GM23338 (cell line): ENCODE data around the gene IFITM5. TPM values are rescaled to one million over a fixed set of nuclear protein-coding genes. Genes with fewer than 3 reads are reported as not detected.

Experiments
- ATAC-seq: fragments of 200-7000 bp; cut with Tn5 transposase; 3 replicates; pipeline ENCODE4 v1.9.1; 2020
- DNase-seq: peaks from one replicate; pipeline ENCODE4 v3.0.0-alpha.2; 2015; ENCODE audit warnings: low spot score
- H2AFZ ChIP-seq: fragments of 200-600 bp; sonication (generic); 2 replicates; pipeline ENCODE4 v1.8.0; 2016; ENCODE audit warnings: antibody characterized with exemption, mild to moderate bottlenecking, moderate library complexity
- H3F3A ChIP-seq: fragments of 200-600 bp; sonication (generic); replicated peaks from 2 replicates; pipeline ENCODE4 v1.8.0; 2017; ENCODE audit warnings: antibody characterized with exemption, mixed run types, low read depth
- H3K27ac ChIP-seq: fragments of 200-600 bp; sonication (generic); 2 replicates; pipeline ENCODE4 v1.6.1; 2016; ENCODE audit warnings: low read depth
- H3K27me3 ChIP-seq: fragments of 200-600 bp; sonication (generic); 2 replicates; pipeline ENCODE4 v1.8.0; 2016; ENCODE audit warnings: mild to moderate bottlenecking, mixed run types, moderate library complexity; ENCODE audit not compliant: insufficient read depth
- H3K36me3 ChIP-seq: fragments of 200-600 bp; sonication (generic); 2 replicates; pipeline ENCODE4 v1.8.0; 2016; ENCODE audit warnings: mild to moderate bottlenecking; ENCODE audit not compliant: insufficient read depth
- H3K4me1 ChIP-seq: fragments of 200-600 bp; sonication (generic); 2 replicates; pipeline ENCODE4 v1.8.0; 2016; ENCODE audit warnings: mild to moderate bottlenecking, moderate library complexity; ENCODE audit not compliant: insufficient read depth
- H3K4me2 ChIP-seq: fragments of 200-600 bp; sonication (generic); 2 replicates; pipeline ENCODE4 v1.7.1; 2017; ENCODE audit warnings: mixed run types
- H3K4me3 ChIP-seq: fragments of 200-600 bp; sonication (generic); 2 replicates; pipeline ENCODE4 v1.6.1; 2016; ENCODE audit warnings: mixed run types
- H3K79me2 ChIP-seq: fragments of 200-600 bp; sonication (generic); replicated peaks from 2 replicates; pipeline ENCODE4 v1.8.0; 2017; ENCODE audit warnings: mild to moderate bottlenecking; ENCODE audit not compliant: insufficient read depth
- H3K9me2 ChIP-seq: fragments of 200-600 bp; sonication (generic); 2 replicates; pipeline ENCODE4 v1.8.0; 2017; ENCODE audit not compliant: insufficient read depth
- H4K20me1 ChIP-seq: fragments of 200-600 bp; sonication (generic); replicated peaks from 2 replicates; pipeline ENCODE4 v1.8.0; 2017; ENCODE audit warnings: mild to moderate bottlenecking; ENCODE audit not compliant: insufficient read depth
- H3K27ac Mint-ChIP-seq: 2 replicates; pipeline ENCODE4 v1.8.0; 2020; ENCODE audit warnings: inconsistent platforms, mild to moderate bottlenecking, moderate library complexity, mixed read lengths
- H3K27me3 Mint-ChIP-seq: 3 replicates; pipeline ENCODE4 v1.8.0; 2022; ENCODE audit warnings: low read depth, mild to moderate bottlenecking, moderate library complexity, mixed read lengths, inconsistent platforms; ENCODE audit not compliant: insufficient read depth, poor library complexity
- H3K36me3 Mint-ChIP-seq: 3 replicates; pipeline ENCODE4 v1.8.0; 2021; ENCODE audit warnings: low read depth, mild to moderate bottlenecking, inconsistent platforms, moderate library complexity, mixed read lengths
- H3K4me1 Mint-ChIP-seq: 3 replicates; pipeline ENCODE4 v1.8.0; 2020; ENCODE audit warnings: mild to moderate bottlenecking, inconsistent platforms, mixed read lengths
- H3K4me3 Mint-ChIP-seq: 3 replicates; pipeline ENCODE4 v1.8.0; 2021; ENCODE audit warnings: moderate library complexity, mild to moderate bottlenecking, inconsistent platforms, mixed read lengths
- H3K9me3 Mint-ChIP-seq: 3 replicates; pipeline ENCODE4 v1.8.0; 2020; ENCODE audit warnings: moderate library complexity, mild to moderate bottlenecking, inconsistent platforms, mixed read lengths
- CREB1 ChIP-seq: fragments of 250-450 bp; sonication (Bioruptor Pico); IDR thresholded peaks from 2 replicates; pipeline ENCODE4 v1.5.0; 2020; ENCODE audit warnings: low read depth, mild to moderate bottlenecking, moderate library complexity
- EZH2 ChIP-seq: fragments of 200-600 bp; sonication (generic); IDR thresholded peaks from one replicate; pipeline ENCODE4 v1.8.0; 2017; ENCODE audit warnings: antibody characterized with exemption, mild to moderate bottlenecking, low read depth; ENCODE audit not compliant: unreplicated experiment
- EZH2phosphoT487 ChIP-seq: fragments of 200-600 bp; sonication (generic); IDR thresholded peaks from one replicate; pipeline ENCODE4 v1.8.1; 2018; ENCODE audit warnings: antibody characterized with exemption; ENCODE audit not compliant: unreplicated experiment
- JUNB ChIP-seq: IDR thresholded peaks from one replicate; pipeline ENCODE4 v1.6.1; 2016; ENCODE audit warnings: antibody characterized with exemption; ENCODE audit not compliant: unreplicated experiment
- NANOG ChIP-seq: IDR thresholded peaks from 2 replicates; pipeline ENCODE4 v1.6.1; 2016; ENCODE audit warnings: antibody characterized with exemption, borderline replicate concordance
- POLR2AphosphoS5 ChIP-seq: IDR thresholded peaks from 2 replicates; pipeline ENCODE4 v1.6.1; 2016; ENCODE audit warnings: antibody characterized with exemption, low read depth
- STAT1 ChIP-seq: IDR thresholded peaks from one replicate; pipeline ENCODE4 v1.6.1; 2016; ENCODE audit warnings: antibody characterized with exemption; ENCODE audit not compliant: unreplicated experiment
- ZNF114 ChIP-seq: fragments of 250-450 bp; sonication (Bioruptor Pico); IDR thresholded peaks from 2 replicates; pipeline ENCODE4 v1.5.0; 2020; ENCODE audit warnings: mild to moderate bottlenecking, moderate library complexity
- ZNF331 ChIP-seq: fragments of 250-450 bp; sonication (Bioruptor Pico); IDR thresholded peaks from 2 replicates; pipeline ENCODE4 v1.5.0; 2020; ENCODE audit warnings: low read depth, mild to moderate bottlenecking, moderate library complexity
- long read RNA-seq: library from polyadenylated mRNA; unstranded; transcript quantifications from one replicate; pipeline ENCODE4 v2.0.0, GENCODE V29; 2020; ENCODE audit not compliant: unreplicated experiment
- polyA plus RNA-seq: library from polyadenylated mRNA; unstranded; fragments of >200 nt; fragmentation: Nextera tagmentation; extraction: Ambion mirVana; gene quantifications from 2 replicates; pipeline ENCODE4 v1.2.1, GENCODE V29; 2016
- total RNA-seq: library from RNA; depleted of rRNA; stranded (reverse); fragments of >200 nt; shearing (Covaris generic); gene quantifications from 2 replicates; pipeline ENCODE4 v1.2.3, GENCODE V29; 2014; rRNA removed
- TF ChIP-seq, protein P1 (sequence below), 2 experiments: fragments of 200-600 bp in 1 of 2; sonication (generic) in 1 of 2; conservative IDR thresholded peaks; 2 replicates each; pipeline versions ENCODE4 v1.5.1 to v1.6.1; 2016 to 2017; ENCODE audit warnings: antibody characterized with exemption in 2 of 2, low read depth in 2 of 2, mild to moderate bottlenecking in 2 of 2, moderate library complexity in 1 of 2
- TF ChIP-seq, protein P2 (sequence below): IDR thresholded peaks from 2 replicates; pipeline ENCODE4 v1.6.1; 2016; ENCODE audit warnings: antibody characterized with exemption
- TF ChIP-seq, protein P3 (sequence below): fragments of 250-450 bp; sonication (Bioruptor Pico); IDR thresholded peaks from 2 replicates; pipeline ENCODE4 v1.5.0; 2020; ENCODE audit warnings: mild to moderate bottlenecking, moderate library complexity
- TF ChIP-seq, protein P4 (sequence below): IDR thresholded peaks from one replicate; pipeline ENCODE4 v1.6.1; 2018; ENCODE audit warnings: antibody characterized with exemption; ENCODE audit not compliant: unreplicated experiment

The IFITM5 gene
- total RNA-seq: not detected in 2 replicates
- 0.42 TPM in 1 of 2 replicates, not detected in the other for polyA plus RNA-seq
- long read RNA-seq: 0 reads

DNA sequence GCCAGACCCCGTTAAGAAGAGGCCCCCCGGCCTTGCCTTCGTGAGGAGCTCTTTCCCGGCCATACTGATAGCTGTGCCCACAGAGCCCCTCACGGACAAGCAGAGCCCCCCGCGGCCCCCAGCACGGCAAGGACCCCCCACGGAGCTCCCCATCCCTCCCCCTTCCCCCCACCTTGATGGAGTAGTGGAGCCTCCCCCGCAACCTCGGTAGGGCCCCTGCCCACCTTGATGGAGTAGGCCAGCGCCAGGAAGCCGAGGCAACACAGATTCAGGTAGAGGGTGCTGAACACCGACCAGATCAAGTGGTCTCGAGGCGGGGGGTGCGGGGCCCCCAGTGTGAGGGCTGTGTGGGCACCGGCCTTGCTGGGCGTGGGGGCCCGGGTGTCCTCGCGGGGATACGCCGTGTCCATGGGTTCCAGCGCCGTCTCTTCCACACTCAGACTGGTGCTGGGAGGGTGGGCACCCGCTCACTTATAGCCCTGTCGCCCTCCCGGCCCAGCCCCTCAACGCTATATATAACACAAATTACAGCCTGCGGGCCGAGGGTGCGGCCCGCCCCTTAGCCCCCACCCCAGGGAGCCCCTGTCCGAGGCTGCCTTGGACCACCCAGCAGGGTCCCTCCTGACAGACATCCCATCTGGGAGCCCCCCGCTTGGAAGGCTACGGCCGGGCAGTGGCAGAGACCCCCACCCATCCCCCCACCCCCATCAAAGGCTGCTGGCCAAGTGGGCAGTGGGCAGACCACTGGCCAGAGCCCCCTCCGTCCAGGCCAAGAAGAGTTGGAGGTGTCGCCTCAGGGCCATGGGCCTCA lies at the start of gene IFITM5:
Gene IFITM5, minus strand, starts transcription at position 446 of the 811 bp plus-strand sequence. Its CDS starts 36 bp downstream, at position 410.
- peaks cover 38% of the 10 kb centered on the region for H3K4me1 Mint-ChIP-seq
- no peak within 1 kb of the TSS for H3K27ac ChIP-seq
- H3K36me3 ChIP-seq: no peaks in the 10 kb centered on the region
- peaks cover 10% of the 10 kb centered on the region; the same call in 2 of the 3 replicates for H3K36me3 Mint-ChIP-seq
- no peaks in the 10 kb centered on the region for H3K79me2 ChIP-seq
- DNase-seq: no peak
- H2AFZ ChIP-seq: no peak within 1 kb of the TSS
- peaks cover 27% of the 10 kb centered on the region for H3K27me3 Mint-ChIP-seq
- ATAC-seq: no peak
- peaks cover 40% of the 10 kb centered on the region for H3K4me1 ChIP-seq
- peak within 1 kb of the TSS; percentile 65 for H3K4me2 ChIP-seq
- no peaks in the 10 kb centered on the region for H3K9me2 ChIP-seq
- no peak within 1 kb of the TSS; the same call in 2 of the 3 replicates for H3K4me3 Mint-ChIP-seq
- no peaks in the 10 kb centered on the region for H3K27me3 ChIP-seq
- H3F3A ChIP-seq: peaks cover 9% of the 10 kb centered on the region
- H3K27ac Mint-ChIP-seq: no peak within 1 kb of the TSS
- no peak for TF ChIP-seq POLR2AphosphoS5
- TF ChIP-seq ZNF114: no peak
- no peak for TF ChIP-seq STAT1
- no peak for TF ChIP-seq CREB1 (CRISPR knock-in tag)
- TF ChIP-seq, protein P1, sequence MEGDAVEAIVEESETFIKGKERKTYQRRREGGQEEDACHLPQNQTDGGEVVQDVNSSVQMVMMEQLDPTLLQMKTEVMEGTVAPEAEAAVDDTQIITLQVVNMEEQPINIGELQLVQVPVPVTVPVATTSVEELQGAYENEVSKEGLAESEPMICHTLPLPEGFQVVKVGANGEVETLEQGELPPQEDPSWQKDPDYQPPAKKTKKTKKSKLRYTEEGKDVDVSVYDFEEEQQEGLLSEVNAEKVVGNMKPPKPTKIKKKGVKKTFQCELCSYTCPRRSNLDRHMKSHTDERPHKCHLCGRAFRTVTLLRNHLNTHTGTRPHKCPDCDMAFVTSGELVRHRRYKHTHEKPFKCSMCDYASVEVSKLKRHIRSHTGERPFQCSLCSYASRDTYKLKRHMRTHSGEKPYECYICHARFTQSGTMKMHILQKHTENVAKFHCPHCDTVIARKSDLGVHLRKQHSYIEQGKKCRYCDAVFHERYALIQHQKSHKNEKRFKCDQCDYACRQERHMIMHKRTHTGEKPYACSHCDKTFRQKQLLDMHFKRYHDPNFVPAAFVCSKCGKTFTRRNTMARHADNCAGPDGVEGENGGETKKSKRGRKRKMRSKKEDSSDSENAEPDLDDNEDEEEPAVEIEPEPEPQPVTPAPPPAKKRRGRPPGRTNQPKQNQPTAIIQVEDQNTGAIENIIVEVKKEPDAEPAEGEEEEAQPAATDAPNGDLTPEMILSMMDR (conservative IDR thresholded peaks at IDR 0.05; ENCODE audit: low read depth in 2 of 2): no peak
- TF ChIP-seq, protein P2, sequence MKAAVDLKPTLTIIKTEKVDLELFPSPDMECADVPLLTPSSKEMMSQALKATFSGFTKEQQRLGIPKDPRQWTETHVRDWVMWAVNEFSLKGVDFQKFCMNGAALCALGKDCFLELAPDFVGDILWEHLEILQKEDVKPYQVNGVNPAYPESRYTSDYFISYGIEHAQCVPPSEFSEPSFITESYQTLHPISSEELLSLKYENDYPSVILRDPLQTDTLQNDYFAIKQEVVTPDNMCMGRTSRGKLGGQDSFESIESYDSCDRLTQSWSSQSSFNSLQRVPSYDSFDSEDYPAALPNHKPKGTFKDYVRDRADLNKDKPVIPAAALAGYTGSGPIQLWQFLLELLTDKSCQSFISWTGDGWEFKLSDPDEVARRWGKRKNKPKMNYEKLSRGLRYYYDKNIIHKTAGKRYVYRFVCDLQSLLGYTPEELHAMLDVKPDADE: no peak
- TF ChIP-seq EZH2: no peak
- TF ChIP-seq EZH2phosphoT487: no peak
- TF ChIP-seq, protein P3, sequence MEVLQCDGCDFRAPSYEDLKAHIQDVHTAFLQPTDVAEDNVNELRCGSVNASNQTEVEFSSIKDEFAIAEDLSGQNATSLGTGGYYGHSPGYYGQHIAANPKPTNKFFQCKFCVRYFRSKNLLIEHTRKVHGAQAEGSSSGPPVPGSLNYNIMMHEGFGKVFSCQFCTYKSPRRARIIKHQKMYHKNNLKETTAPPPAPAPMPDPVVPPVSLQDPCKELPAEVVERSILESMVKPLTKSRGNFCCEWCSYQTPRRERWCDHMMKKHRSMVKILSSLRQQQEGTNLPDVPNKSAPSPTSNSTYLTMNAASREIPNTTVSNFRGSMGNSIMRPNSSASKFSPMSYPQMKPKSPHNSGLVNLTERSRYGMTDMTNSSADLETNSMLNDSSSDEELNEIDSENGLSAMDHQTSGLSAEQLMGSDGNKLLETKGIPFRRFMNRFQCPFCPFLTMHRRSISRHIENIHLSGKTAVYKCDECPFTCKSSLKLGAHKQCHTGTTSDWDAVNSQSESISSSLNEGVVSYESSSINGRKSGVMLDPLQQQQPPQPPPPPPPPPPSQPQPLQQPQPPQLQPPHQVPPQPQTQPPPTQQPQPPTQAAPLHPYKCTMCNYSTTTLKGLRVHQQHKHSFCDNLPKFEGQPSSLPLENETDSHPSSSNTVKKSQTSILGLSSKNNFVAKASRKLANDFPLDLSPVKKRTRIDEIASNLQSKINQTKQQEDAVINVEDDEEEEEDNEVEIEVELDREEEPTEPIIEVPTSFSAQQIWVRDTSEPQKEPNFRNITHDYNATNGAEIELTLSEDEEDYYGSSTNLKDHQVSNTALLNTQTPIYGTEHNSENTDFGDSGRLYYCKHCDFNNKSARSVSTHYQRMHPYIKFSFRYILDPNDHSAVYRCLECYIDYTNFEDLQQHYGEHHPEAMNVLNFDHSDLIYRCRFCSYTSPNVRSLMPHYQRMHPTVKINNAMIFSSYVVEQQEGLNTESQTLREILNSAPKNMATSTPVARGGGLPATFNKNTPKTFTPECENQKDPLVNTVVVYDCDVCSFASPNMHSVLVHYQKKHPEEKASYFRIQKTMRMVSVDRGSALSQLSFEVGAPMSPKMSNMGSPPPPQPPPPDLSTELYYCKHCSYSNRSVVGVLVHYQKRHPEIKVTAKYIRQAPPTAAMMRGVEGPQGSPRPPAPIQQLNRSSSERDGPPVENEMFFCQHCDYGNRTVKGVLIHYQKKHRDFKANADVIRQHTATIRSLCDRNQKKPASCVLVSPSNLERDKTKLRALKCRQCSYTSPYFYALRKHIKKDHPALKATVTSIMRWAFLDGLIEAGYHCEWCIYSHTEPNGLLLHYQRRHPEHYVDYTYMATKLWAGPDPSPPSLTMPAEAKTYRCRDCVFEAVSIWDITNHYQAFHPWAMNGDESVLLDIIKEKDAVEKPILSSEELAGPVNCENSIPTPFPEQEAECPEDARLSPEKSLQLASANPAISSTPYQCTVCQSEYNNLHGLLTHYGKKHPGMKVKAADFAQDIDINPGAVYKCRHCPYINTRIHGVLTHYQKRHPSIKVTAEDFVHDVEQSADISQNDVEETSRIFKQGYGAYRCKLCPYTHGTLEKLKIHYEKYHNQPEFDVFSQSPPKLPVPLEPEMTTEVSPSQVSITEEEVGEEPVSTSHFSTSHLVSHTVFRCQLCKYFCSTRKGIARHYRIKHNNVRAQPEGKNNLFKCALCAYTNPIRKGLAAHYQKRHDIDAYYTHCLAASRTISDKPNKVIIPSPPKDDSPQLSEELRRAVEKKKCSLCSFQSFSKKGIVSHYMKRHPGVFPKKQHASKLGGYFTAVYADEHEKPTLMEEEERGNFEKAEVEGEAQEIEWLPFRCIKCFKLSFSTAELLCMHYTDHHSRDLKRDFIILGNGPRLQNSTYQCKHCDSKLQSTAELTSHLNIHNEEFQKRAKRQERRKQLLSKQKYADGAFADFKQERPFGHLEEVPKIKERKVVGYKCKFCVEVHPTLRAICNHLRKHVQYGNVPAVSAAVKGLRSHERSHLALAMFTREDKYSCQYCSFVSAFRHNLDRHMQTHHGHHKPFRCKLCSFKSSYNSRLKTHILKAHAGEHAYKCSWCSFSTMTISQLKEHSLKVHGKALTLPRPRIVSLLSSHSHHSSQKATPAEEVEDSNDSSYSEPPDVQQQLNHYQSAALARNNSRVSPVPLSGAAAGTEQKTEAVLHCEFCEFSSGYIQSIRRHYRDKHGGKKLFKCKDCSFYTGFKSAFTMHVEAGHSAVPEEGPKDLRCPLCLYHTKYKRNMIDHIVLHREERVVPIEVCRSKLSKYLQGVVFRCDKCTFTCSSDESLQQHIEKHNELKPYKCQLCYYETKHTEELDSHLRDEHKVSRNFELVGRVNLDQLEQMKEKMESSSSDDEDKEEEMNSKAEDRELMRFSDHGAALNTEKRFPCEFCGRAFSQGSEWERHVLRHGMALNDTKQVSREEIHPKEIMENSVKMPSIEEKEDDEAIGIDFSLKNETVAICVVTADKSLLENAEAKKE (CRISPR knock-in tag): no peak
- no peak for TF ChIP-seq JUNB
- no peak for TF ChIP-seq NANOG
- TF ChIP-seq, protein P4, sequence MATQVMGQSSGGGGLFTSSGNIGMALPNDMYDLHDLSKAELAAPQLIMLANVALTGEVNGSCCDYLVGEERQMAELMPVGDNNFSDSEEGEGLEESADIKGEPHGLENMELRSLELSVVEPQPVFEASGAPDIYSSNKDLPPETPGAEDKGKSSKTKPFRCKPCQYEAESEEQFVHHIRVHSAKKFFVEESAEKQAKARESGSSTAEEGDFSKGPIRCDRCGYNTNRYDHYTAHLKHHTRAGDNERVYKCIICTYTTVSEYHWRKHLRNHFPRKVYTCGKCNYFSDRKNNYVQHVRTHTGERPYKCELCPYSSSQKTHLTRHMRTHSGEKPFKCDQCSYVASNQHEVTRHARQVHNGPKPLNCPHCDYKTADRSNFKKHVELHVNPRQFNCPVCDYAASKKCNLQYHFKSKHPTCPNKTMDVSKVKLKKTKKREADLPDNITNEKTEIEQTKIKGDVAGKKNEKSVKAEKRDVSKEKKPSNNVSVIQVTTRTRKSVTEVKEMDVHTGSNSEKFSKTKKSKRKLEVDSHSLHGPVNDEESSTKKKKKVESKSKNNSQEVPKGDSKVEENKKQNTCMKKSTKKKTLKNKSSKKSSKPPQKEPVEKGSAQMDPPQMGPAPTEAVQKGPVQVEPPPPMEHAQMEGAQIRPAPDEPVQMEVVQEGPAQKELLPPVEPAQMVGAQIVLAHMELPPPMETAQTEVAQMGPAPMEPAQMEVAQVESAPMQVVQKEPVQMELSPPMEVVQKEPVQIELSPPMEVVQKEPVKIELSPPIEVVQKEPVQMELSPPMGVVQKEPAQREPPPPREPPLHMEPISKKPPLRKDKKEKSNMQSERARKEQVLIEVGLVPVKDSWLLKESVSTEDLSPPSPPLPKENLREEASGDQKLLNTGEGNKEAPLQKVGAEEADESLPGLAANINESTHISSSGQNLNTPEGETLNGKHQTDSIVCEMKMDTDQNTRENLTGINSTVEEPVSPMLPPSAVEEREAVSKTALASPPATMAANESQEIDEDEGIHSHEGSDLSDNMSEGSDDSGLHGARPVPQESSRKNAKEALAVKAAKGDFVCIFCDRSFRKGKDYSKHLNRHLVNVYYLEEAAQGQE: no peak
- no peak for TF ChIP-seq ZNF331 (CRISPR knock-in tag)
- no peak within 1 kb of the TSS for H3K4me3 ChIP-seq
- H4K20me1 ChIP-seq: no peaks in the 10 kb centered on the region
- peaks cover 7% of the 10 kb centered on the region; the same call in 2 of the 3 replicates for H3K9me3 Mint-ChIP-seq
